ENCODE measurements around the gene CDH1.
"Not testable (repeated sequence)": the region's sequence is repeated elsewhere in the genome, so short reads cannot be mapped to it uniquely, and the experiment has no call there.

CDH1 gene

GRCh38 chr16:68737046-68737729 is at the start of gene CDH1:
CDH1 (plus strand) TSS chr16:68737292; CDS start chr16:68737416, 124 bp downstream.
- no peak for DNase-seq (ENCODE audit: low read depth in 2 of 2)

- no peak for DNase-seq (ENCODE audit: low read depth in 2 of 2)
These were observed 47.2 kb upstream of the CDH1 start for GRCh38 chr16:68689921-68690320.

DNA sequence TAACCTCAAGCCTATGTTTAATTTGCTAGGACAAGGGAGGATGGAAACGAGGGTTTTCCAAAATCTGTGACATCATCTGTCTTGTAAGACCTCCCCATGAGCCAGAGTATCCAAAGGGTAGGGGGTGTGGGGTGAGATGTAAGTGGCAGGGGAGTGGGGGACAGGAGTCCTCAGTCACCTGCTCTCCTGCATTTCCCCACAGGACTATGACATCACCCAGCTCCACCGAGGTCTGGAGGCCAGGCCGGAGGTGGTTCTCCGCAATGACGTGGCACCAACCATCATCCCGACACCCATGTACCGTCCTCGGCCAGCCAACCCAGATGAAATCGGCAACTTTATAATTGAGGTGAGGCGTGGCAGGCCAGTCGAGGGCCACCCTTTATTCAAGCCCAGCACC is 41.5 kb upstream of the CDH1 start:
- no peak for DNase-seq (ENCODE audit: low read depth in 2 of 2)

GRCh38 chr16:68696514-68696913 is 40.6 kb upstream of the CDH1 start:
- no peak for DNase-seq (ENCODE audit: low read depth in 2 of 2)

- DNase-seq (ENCODE audit: low read depth in 2 of 2) = no peak
These were observed 39.0 kb upstream of the CDH1 start for GRCh38 chr16:68698091-68698490.

GRCh38 chr16:68700120-68700519 is 37.0 kb upstream of the CDH1 start:
- DNase-seq (ENCODE audit: low read depth in 2 of 2) = peak in 1 of 2 experiments; percentile 1

DNA sequence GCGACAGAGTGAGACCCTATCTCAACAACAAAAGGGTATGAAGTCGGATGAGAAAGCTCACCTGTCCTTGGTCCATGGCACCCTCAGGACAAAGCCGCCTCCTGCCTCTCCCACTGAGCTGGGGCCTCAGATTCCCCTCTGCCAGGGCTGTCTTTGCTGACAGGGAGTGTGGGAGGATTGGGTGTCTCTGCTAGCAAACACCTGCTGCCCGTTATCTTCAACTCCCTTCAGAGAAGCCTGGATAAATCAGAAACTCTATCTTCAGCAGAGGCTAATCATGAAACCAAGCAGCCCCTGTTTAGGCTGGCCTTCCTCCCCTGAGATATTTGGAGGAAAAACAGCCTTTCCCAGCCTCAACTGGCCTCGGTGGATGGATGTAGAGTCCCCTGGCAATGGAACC is 36.3 kb upstream of the CDH1 start:
- no peak for DNase-seq (ENCODE audit: low read depth in 2 of 2)

DNA sequence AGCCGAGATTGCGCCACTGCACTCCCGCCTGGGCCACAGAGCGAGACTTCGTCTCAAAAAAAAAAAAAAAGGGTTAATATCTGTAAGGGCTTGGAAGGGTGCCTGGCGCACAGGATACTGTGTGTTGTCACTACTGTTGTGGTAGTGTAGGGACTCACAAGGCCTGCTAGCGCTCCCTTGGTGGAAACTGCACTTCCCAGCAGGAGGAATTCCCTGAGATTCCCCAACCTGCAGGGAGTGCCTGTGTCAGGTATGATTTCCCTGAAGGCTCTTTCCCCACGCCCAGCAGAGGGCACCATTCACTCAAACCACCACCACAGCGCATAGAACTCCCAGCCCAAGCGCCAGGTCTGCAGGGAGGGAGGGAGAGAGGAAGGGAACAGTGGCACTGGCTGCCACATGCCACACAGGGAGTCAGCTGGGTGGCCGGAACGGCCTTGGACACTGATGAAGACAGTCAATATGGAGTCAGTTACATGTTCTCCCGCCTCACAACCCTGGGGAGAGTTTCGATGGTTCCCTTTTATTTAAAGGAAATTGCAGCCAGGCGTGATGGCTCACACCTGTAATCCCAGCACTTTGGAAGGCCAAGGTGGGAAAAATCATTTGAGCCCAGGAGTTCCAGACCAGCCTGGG is 32.7 kb upstream of the CDH1 start:
- DNase-seq (ENCODE audit: low read depth in 2 of 2) = peak; percentile 17 to 28

DNA sequence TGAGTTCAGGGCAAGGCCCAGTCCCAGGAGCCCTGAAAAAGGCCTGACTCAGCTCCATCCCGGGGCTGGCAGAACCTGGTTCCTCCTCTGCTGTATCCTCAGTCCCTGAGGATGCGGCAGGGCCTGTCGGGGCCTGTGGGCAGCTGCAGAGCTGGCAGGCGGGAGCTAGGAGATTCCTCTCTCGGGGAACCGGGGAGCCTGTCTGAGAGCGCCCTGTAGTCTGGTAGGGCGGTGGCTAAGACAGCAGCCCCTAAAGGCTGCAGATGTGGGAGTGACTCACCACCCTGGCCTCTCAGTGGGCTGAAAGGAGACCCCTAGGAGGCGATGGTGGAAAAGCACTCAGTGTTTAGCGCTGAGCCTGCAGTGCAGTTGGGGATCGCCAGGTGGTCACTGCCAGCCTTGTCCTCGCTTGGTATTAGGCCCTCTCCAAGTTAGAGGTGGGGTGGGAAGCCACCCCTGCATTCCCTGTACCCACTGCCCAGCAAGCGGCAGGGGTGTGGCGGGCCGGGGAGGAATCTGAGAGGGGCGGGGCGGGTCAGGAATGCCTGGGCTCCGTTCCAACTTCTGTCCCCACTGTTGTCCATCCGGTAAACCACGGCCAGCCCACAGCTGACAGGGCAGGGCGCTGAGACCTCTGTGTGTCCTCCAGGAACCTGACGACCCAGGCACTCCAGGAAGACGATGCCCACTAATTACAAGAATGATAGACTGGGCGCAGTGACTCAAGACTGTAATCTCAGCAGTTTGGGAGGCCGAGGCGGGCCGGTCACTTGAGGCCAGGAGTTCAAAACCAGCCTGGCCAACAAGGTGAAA is 29.5 kb upstream of the CDH1 start:
- no peak for DNase-seq (ENCODE audit: low read depth in 2 of 2)

GRCh38 chr16:68710211-68710610 is 26.9 kb upstream of the CDH1 start:
- DNase-seq (ENCODE audit: low read depth in 2 of 2) = no peak

DNA sequence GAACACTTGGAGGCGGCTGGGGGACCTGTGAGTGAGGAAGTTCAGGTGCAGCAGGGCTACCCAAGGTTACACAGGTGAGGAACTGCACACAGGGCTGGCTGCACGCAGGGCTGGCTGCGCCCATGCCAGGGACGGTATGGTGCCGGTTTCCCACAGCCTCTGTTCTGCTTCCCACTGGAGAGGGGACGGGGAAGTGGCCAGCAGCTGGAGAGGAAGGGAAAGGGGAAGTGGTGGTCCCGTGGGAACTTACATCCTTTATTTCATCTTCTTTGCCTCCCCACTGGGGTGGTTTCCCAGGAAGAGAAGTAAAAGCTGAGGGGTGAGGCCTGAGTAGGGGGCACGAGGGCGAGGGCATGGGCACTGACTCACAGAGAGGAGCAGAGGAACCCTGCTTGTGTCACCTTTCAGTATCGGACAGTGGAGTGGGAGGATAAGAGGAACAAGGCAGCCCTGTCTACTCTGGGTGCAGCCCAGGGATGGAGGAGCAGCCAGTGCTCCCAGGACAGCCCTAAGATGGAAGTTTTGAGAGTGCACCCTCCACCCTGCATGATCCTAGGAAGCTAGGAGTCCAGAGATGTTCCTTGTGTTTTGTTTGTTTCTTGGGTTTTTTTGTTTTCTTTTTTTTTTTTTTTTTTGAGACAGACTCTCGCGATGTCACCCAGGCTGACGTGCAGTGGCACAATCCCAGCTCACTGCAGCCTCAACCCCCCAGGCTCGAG is 25.5 kb upstream of the CDH1 start:
- DNase-seq (ENCODE audit: low read depth in 2 of 2) = no peak

DNA sequence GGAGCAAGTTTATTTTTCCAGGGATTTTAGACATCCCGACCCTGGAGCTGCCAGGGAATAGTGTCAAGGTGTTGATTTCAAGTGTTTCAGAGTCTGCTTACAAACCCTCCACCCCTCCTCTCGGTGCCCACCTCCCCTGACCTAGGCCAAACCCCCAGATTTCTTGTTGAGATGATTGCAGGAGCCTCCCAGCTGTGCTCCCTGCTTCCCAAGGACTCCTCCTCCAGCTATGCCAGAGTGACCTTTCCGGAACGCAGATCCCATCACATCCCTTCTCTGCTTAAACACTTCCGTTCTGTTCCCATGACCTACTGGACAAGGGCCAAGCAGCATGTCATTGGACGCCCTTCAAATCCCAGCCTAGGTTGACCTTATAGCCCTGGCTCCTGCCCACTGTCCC is 23.7 kb upstream of the CDH1 start:
- DNase-seq (ENCODE audit: low read depth in 2 of 2) = no peak

DNA sequence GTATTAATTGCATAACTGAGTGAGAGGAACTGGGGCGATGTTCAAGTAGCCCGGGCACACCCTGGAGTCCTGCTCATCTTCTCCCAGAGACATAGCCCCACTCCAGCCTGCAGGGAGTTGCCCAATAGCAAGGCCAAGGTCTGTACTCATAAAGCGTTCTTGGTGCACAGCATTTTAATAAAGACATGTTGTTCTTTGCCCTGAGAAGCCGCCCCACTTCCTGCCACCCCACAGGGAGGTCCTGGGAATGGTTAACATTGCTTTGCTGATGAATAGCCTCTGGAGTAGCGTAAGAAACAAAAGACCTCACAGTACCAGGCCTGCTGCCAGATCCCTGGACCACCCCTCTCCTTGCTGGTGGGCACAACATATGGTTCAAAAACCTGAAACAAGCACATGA is 21.6 kb upstream of the CDH1 start:
- DNase-seq (ENCODE audit: low read depth in 2 of 2) = no peak

DNA sequence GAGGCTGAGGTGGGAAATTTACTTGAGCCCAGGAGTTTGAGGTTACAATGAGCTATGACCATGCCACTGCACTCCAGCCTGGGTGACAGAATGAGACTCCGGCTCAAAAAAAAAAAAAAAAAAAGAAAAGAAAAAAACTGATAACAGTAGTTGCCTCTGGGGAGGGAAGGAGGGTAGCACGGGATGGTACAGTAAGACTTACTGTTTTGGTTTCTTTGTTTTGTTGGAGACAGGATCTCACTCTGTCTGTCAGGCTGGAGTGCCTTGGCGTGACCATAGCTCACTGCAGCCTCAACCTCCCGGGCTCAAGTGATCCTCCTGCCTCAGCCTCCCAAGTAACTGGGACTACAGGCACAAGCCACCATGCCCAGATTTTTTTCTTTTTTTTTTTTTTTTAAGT is 20.6 kb upstream of the CDH1 start:
- DNase-seq (ENCODE audit: low read depth in 2 of 2) = not testable (repeated sequence)

DNA sequence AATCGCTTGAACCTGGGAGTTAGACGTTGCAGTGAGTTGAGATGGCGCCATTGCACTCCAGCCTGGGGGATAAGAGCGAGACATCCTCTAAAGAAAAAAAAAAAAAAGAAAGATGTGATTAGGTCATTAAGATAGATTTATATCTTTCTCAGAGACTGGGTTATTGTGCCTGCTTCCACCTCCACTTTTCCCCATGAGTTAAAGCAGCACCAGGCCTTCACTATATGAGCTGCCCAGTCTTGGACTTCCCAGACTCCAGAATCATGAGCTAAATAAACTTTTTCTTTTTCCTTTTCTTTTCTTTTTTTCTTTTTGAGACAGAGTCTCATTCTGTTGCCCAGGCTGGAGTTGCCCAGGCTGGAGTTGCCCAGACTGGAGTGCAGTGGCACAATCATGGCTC is 19.4 kb upstream of the CDH1 start:
- DNase-seq (ENCODE audit: low read depth in 2 of 2) = no peak

DNA sequence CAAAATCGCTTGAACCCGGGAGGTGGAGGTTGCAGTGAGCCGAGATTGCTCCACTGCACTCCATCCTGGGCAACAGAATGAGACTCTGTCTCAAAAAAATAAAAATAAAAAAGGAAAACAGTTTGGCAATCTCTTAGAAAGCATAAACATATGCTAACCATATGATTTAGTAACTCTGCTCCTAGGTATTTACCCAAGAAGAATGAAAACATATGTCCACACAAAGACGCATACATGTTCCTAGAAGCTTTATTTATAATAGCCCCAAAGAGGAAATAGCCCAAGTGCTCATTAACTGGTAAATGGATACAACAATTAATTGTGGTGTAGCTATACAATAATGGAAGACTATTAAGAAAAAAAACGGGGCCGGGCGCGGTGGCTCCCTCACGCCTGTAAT is 18.5 kb upstream of the CDH1 start:
- DNase-seq (ENCODE audit: low read depth in 2 of 2) = no peak

DNA sequence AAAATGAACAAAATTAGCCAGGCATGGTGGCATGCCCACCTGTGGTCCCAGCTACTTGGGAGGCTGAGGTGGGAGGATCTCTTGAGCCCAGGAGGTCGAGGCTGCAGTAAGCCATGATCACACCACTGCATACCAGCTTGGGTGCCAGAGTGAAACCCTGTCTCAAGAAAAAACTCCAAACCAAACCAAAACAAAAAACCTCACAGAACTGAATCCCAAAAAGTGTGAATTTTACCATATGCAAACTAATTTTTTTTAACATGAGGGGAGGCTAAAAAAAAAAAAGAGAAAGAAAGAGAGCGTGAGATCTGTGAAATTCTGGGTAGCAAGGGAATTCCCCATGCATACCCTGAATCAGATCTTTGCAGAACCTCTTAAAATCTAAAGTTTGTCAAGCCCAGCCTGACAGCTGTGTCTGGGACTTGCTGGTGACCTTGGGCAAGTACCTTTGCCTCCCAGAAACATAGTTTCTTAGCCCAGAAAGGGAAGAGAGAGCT is 17.1 kb upstream of the CDH1 start:
- DNase-seq (ENCODE audit: low read depth in 2 of 2) = no peak

DNA sequence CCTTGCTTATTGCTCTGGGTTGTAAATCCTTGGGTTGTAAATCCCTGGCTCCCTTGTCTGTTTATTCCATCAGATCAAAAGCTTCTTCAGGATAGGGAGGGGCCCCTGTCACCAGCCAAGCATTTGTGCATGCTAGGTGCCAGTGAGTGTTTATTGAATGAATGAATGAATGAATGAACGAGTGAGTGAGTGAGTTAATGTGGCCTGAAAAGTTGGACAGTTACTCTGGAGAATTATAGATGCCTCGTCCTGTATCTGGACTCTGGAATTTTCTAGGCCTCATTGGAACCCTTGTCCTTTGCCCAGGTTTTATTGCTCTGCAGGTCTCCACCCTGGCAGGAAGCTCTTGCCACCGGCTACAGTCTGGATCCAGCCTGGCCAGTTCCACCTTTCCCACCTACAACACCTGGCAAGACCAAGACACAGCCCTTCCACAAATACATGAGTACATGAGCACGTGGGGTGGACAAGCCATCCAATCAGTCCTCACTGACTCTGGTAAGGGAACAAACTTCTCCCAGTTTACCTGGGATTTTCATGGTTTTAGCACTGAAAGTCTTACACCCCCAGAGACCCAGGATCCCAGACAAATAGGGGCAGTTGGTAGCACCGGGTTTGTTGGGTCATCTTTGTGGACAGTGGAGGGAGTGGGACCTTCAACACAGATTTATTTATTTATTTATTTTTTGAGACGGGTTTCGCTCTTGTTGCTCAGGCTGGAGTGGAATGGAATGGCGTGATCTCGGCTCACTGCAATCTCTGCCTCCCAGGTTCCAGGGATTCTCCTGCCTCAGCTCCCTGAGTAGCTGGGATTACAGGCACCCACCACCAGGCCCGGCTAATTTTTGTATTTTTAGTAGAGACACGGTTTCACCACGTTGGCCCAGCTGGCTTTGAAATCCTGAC is 14.7 kb upstream of the CDH1 start:
- DNase-seq (ENCODE audit: low read depth in 2 of 2) = no peak

DNA sequence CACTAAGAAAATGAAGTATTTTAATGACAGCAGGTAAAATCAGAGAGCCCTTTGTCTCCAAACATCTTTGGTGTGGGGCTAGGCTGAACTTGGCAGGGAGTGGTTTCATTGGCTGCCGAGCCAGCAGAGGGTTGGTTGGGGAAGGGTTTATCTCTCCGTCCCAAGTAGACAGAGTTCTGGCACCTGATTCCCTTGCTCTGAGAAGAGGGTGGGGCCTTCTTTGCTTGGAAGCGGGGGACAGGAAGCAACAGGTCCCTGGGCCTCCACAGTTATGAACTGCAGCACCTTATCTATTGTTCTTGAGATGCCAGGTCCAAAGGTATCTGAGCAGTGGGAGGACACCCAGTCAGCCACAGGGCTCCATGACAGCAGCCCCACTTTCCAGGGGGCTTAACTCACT is 12.3 kb upstream of the CDH1 start:
- DNase-seq (ENCODE audit: low read depth in 2 of 2) = no peak

DNA sequence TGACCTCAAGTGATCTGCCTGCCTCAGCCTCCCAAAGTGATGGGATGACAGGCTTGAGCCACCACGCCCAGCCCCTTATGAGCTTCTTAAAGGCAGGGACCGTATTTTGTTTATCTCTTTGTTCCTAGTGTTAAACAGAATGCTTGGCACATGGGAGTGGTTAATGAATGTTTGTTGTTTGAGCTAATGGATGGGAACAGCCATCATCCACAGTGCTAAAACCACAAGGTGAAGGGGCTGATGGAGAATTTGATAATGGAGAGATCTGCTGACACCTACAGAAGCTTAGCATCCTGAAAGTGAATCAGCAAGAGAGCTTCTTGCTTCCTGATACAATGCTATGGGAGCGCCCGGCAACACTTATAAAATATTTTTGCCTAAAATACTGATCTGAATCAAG is 8.6 kb upstream of the CDH1 start:
- no peak for DNase-seq (ENCODE audit: low read depth in 2 of 2)

DNA sequence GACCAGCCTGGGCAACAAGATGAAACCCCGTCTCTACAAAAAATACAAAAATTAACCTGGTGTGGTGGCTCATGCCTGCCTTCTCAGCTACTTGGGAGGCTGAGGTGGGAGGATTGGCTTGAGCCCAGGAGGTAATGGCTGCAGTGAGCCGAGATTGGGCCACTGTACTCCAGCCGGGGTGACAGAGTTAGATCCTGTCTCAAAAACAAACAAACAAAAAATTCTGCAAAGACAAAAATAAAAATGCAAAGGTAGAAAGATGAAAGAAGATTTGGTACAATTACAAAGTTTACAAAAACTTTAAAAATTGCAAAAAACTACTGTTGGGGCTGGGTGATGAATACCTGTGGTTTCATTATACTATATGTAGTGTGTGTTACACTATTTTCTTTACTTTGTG is 5.5 kb upstream of the CDH1 start:
- DNase-seq (ENCODE audit: low read depth in 2 of 2) = no peak

All from fibroblast of skin of left quadriceps (primary cell).